Hematopoietic multipotent progenitor cell (in vitro differentiated cells): Measurements from ENCODE around the gene CDCP2. TPM values are rescaled to one million over a fixed set of nuclear protein-coding genes. Genes with fewer than 3 reads are reported as not detected.
"Not testable (repeated sequence)": the region's sequence is repeated elsewhere in the genome, so short reads cannot be mapped to it uniquely, and the experiment has no call there.

Experiments
- DNase-seq, 3 donors: peaks; one replicate each; pipeline ENCODE4 v3.0.0-alpha.2; 2011 to 2015; ENCODE audit warnings: low read depth in 2 of 3, low spot score in 2 of 3
- total RNA-seq: library from RNA; depleted of rRNA; stranded (reverse); fragments of >200 nt; gene quantifications from one replicate; pipeline ENCODE4 v1.2.3, GENCODE V29; 2012

The CDCP2 gene
- total RNA-seq, 1 donor: under 0.01 TPM

DNA sequence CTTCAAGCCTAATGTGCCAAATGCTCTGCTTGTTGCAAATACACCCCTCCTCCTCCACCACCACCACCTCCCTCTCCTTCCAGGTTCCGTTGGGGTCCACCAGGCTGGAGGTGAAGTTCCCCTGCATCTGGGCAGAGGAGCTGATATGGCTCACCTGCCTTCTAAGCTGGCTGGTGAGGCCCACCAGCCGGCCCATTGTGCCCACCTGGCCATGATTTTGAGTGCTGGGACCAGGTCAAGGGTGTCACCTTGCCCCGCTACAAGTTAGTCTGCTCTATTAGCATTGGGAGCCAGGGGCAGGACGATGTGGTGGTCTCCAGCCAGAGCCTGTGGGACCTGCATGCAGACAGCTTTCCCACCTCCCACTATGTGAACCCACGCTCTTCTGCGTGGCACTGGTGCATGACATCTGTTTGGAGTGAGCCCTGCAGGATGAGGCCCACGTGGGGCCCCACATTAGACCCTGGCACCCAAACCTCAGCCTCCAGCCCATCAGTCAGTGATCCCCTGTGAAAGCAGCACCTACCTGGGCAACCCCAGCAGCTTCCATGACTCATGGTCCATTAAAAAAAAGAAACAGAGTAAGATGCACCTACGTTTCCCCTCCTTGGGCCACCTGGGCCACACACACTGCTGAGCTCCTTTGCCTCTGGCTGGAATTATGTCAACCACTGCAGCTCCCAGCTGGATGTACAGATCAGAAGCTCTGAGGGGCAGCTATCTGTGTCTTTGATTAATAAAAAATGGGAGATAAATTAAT lies 15.6 kb upstream of the CDCP2 start:
- DNase-seq: no peak

DNA sequence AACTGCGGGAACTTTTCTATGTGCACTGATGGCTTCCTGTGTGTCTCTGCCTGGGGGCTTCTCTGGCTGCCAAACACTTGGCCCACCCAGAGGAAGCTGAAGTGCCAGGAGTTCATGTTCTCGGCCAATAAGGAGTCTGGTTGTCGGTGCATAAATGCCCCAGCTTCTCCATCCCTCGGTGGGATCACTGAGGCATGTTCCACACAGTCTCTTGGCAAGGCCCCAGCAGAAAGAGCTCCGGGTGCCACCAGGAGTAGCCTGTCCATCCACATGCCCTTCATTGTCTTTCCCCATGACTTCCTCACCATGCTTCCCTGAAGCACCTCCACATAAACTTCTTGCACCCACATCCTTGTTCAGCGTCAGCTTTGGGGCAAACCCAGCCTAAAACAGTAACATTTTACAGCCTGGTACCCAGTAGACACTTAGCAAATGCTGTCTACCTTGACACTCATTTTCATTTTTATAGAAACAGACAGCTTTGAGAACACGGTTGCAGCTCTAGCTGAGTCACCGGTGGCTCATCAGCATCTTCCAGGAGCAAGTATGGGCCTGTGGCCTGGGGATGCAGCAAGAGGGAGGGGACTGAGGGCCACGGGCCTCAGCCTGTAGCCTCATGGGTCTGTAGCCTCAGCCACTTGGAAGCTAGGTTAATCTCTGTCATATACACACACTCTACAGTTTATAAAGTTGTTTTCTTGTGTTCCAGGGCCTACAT lies 14.8 kb upstream of the CDCP2 start:
- no peak for DNase-seq

DNA sequence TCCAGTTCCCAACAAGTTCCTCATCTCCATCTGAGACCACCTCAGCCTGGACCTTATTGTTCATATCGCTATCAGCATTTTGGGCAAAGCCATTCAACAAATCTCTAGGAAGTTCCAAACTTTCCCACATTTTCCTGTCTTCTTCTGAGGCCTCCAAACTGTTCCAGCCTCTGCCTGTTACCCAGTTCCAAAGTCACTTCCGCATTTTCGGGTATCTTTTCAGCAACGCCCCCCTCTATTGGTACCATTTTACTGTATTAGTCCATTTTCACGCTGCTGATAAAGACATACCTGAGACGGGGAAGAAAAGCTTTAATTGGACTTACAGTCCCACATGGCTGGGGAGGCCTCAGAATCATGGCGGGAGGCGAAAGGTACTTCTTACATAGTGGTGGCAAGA lies 13.6 kb upstream of the CDCP2 start:
- DNase-seq: not testable (repeated sequence)

DNA sequence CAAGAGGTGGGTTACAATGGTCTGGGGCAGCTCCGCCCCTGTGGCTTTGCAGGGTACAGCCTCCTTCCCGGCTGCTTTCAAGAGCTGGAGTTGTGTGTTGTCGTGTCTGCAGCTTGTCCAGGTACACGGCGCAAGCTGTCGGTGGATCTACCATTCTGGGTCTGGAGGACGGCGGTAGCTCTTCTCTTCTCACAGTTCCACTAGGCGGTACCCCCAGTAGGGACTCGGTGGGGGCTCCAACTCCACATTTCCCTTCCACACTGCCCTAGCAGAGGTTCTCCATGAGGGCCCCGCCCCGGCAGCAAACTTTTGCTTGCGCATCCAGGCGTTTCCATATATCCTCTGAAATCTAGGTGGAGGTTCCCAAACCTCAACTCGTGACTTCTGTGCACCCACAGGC lies 12.3 kb upstream of the CDCP2 start:
- DNase-seq: no peak

- DNase-seq: no peak
Observed at GRCh38 chr1:54163573-54163972, 10.8 kb upstream of the CDCP2 start.

- no peak for DNase-seq
Observed at GRCh38 chr1:54163051-54163450, 10.3 kb upstream of the CDCP2 start.

GRCh38 chr1:54161495-54162168 lies 8.8 kb upstream of the CDCP2 start:
- no peak for DNase-seq

- DNase-seq: no peak
Observed at GRCh38 chr1:54160351-54160750, 7.6 kb upstream of the CDCP2 start.

DNA sequence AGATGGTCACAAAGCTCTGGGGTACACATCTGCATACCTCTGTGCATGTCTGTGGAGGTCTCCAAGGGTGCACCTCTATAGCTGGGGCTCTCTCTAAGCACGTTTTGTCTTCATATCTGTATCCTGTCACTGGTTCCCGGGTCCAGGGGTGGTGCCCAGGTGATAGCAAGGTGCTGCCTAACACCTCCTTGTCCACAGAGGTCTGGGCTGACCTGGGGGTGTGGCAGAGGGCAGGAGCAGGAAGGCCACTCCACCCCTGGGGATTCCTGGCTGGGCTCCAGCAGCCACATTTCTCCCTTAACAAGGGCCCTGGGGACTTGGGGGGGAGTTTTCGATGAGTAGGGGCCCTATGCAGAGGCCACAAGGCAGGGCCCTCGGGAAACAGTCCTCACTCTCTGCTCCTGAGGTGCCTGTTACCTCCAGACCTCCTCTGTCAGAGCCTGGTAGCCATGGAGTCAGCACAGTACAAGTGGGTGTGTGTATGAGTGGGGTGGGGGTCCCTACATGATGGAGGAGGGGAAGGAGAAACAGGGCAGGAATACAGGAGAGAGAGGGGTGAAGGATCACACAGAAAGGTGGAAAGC lies 7.0 kb upstream of the CDCP2 start:
- DNase-seq: no peak

DNA sequence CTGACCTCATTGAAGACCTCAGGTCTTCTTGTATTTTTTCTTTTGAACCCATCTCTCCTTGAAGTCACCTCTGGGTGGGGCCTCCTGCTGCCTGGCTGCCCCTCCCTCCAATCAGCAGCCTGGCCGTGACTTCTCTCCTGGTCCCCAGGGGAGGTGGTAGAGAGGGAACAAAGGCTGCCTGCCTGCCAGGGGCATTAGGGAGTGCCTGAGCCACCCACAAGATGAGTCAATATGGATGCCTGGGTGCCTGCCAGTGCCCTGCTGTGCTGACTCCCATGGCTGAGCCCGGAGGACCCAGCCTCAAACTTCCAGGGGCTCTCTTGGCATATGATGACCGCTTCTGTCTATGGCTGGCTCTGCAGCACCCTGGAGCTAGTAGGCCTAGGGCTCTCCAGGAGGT lies 5.3 kb upstream of the CDCP2 start:
- DNase-seq: no peak

- DNase-seq: no peak
Observed at GRCh38 chr1:54157401-54157800, 4.6 kb upstream of the CDCP2 start.

GRCh38 chr1:54156986-54157385 lies 4.2 kb upstream of the CDCP2 start:
- DNase-seq: no peak

DNA sequence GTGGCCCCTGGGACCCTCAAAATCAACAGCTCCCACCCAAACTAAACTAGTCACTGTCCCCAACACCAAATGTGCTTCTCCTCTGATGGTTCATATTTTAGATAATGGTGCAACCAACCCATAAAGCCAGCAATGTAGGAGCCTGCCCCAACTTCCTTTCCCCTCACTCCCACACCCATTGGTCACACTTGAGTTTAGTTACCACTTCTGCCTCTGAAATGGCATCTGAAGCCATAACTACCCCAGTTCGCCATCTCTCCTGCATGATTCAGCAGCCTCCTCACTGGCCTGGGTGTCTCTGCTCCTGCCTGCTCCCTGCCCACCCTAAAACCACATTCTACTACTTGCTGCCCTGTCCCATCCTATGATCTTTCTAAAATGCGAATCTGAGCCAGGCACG lies 3.4 kb upstream of the CDCP2 start:
- no peak for DNase-seq

DNA sequence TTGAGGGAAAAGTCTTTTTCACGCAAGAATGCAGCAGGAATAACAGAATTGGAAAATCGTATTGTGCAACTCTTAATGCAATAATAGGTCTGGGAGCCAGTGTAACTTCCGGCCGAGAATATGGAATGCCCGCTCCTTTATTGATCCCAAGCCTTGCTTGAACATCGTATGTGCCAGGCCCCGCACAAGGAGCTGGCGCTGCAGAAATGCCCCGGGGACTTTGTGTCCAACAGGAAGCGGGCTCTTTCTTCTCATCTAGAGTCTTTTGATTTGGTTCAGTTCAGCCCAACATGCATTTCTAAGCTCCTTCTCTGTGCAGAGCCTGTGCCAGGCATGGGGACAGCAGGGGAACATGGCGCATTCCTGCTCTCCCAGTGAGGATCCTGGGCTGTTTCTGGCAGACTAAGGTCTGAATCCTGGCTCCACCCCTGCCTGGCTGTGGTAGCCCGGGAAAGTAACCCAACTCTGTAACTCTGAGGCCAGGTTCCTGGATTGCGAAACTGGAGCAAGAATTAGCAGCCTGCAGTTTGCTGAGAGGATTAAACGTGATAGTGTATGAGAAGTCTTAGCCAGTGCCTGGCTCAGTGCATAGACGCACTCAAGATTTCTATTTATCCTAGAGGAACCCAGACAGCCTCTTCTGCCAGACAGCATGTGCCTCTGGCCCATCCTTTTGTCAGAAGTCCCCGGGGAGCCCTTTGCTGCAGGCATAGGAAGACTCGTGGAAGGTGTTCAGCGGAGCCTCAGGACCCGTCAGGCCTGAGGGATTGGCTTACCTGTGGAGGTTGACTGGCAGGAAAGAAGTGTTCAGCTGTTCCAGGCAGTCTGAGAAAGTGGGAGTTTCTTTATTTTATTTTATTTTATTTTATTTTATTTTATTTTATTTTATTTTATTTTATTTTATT lies 987 bp upstream of the CDCP2 start:
- DNase-seq: no peak

GRCh38 chr1:54151013-54151412 lies 1.8 kb downstream of the CDCP2 start:
- no peak for DNase-seq

DNA sequence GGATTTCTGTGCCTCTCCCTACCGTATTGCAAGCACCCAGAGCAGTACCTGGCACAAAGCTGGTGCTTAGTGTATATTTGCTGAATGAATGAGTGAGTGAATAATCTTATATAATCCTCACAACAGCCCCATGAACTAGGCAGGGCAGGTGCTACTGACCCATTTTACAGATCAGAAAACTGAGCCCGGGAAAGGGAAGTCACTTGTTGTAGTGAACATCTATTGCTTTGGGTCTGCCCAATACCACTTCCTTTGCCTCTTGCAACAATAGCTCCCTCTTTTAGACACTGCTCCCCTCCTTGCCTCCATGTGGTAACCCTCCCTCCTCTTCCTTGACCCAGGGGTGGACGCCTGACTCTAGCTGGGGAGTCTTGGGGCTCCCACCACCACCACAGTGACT lies 3.1 kb downstream of the CDCP2 start:
- DNase-seq: no peak

DNA sequence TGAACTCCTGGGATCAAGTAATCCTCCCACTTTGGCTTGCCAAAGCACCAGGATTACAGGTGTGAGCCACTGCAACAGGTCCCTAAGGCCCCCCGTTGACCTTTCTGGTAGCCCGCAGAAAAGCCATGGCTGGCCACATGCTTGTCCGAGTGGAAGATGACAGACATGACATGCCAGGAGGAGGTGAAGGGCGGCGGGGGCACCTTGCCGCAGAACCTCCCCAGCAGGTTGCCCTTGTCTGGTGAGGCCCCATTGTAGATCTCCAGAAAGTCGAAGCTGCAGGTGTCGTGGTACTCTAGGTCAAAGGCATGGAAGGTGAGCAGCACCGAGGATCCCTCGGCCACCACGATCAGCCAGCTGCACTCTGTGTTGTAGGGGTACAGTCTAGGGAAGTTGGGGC lies 8.4 kb downstream of the CDCP2 start:
- no peak for DNase-seq

DNA sequence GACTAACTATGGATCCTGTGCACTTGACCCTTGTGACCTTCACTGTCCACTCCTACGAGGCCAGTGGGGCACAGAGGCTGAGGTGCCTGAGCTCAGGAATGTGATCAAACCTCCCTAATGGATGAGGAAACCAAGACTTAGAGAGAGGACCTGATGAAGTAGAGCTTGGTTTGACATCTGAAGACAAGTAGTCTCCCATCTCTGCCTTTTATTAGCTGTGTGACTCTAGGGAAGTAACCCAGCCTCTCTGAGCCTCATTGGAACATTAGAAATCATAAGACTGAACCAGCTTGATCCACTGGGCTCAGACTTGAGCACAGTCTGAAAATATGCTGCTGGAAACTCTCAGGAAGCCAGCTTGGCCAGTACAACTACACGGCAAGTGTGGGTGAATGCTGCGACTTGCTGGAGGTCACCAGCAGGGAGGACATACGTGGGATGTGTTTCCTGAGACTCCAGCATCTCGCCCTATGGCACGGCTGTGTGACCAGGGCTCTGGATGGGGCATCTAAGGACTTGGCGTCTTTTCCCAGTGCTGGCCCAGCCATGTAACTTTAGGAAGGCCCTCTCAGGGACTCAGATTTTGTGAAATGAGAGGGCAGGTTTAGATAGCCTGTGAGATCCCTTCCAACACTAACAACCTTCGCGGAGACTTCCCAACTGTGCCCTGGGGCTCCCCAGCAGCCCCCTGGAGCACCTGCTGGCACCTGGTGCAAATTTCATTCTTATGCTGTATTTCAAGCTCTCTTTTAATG lies 10.5 kb downstream of the CDCP2 start:
- DNase-seq: no peak

DNA sequence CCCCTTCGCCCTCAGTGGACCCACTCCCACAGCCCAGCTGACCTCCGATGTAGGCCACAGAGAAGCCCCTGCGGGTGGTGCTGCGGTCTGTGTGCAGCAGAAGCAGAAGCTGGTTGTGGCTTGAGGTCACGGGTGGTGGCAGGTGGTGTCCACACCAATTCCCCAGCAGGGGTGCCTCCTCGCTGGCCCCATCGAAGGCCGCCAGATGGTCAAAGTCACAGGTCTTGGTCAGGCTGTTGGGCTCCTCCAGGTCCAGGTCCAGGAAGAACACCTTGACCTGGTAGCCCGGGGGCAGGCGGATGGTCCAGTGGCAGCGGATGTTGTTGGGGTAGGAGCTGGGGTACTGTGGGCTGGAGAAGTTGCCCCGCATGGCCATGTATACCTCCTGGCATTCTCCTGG lies 13.1 kb downstream of the CDCP2 start:
- no peak for DNase-seq

DNA sequence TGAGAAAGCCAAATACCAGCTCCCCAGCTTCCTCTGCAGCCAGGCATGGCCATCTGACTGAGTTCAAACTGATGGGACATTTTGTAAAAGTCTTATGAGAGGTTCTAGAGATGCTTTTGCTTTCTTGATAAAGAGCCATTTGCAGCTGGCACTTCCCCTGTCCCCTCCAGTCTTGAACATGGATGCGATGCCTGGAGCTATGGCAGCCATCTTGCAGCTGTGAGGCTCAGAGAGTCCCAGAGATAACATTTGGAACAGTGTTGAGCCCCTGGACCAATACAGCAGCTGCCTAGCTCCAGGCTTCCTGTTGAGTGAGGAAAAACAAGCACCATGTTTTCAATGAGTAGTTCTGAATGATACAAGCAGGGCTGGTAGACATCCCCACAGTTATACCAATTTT lies 13.8 kb downstream of the CDCP2 start:
- no peak for DNase-seq
